HL-60 (cell line): ENCODE results near the gene FHIT.

Experiments used
- GABPA ChIP-seq: IDR thresholded peaks from 2 replicates; pipeline ENCODE4 v1.6.1; 2012; ENCODE audit warnings: low read depth
- POLR2AphosphoS5 ChIP-seq: IDR thresholded peaks from 2 replicates; pipeline ENCODE4 v1.6.1; 2012; ENCODE audit warnings: low read depth
- REST ChIP-seq: IDR thresholded peaks from 2 replicates; pipeline ENCODE4 v1.6.1; 2012; ENCODE audit warnings: low read depth; ENCODE audit not compliant: insufficient replicate concordance
- SPI1 ChIP-seq: IDR thresholded peaks from 2 replicates; pipeline ENCODE4 v1.6.1; 2012; ENCODE audit warnings: low read depth, mild to moderate bottlenecking, borderline replicate concordance
- TF ChIP-seq, protein P1 (sequence below): IDR thresholded peaks from one replicate; pipeline ENCODE4 v1.5.1; 2011; ENCODE audit warnings: low read length, control low read depth, inconsistent platforms; ENCODE audit not compliant: insufficient read depth

DNA sequence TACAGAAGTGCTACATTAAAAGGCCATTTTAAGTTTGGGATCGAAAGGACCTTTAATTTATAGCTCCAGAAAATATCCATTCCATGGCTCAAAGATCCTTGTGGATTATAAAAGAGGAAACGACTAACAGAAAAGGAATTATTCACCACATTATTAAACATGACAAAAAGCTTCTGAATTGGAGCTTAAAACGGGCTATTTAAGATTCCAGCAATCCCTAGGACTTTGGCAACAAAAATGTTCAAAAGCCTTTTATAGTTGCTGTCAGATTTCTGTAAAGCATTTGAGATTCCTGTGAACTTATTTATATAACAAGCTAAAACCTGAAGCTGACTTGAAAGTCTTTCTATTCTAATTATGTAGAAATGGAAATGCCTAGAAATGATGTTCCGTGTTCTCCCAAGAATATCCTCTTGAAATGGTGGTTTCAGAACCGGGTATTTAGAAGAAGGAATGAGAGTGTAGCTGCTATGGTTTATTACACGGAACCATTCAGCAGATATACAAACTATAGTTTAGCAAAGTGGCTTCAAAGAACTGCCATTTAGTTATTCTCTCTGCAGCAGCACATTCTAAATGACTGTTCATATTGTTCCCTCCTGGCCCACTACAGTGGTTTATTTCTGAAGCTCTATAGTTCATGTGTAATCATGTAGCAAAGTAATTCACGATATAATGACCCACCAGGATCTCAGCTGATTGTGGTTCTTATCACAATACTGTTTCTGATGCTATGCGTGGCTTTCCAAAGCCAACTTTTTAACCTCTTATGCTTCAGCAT lies 961.7 kb downstream of the FHIT start:
- TF ChIP-seq, protein P1, sequence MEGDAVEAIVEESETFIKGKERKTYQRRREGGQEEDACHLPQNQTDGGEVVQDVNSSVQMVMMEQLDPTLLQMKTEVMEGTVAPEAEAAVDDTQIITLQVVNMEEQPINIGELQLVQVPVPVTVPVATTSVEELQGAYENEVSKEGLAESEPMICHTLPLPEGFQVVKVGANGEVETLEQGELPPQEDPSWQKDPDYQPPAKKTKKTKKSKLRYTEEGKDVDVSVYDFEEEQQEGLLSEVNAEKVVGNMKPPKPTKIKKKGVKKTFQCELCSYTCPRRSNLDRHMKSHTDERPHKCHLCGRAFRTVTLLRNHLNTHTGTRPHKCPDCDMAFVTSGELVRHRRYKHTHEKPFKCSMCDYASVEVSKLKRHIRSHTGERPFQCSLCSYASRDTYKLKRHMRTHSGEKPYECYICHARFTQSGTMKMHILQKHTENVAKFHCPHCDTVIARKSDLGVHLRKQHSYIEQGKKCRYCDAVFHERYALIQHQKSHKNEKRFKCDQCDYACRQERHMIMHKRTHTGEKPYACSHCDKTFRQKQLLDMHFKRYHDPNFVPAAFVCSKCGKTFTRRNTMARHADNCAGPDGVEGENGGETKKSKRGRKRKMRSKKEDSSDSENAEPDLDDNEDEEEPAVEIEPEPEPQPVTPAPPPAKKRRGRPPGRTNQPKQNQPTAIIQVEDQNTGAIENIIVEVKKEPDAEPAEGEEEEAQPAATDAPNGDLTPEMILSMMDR = no peak
- TF ChIP-seq REST (no peak), GABPA (no peak), POLR2AphosphoS5 (no peak), SPI1 (no peak)
